Liver (tissue), 3 donors: ENCODE results near the gene UTF1.

Experiments
- ATF3 ChIP-seq: IDR thresholded peaks from 2 replicates; pipeline ENCODE4 v1.6.1; 2016; ENCODE audit warnings: antibody characterized with exemption
- CTCF ChIP-seq: fragments of 150-350 bp; IDR thresholded peaks from 2 replicates; pipeline ENCODE4 v1.5.1; 2017; ENCODE audit warnings: improper control_type of control experiment, low read depth, low read length; ENCODE audit not compliant: missing input control
- FOXA1 ChIP-seq: IDR thresholded peaks from 2 replicates; pipeline ENCODE4 v1.6.1; 2016; ENCODE audit warnings: antibody characterized with exemption
- HNF4G ChIP-seq: IDR thresholded peaks from 2 replicates; pipeline ENCODE4 v1.6.1; 2016; ENCODE audit warnings: antibody characterized with exemption
- MAX ChIP-seq: IDR thresholded peaks from 2 replicates; pipeline ENCODE4 v1.6.1; 2016; ENCODE audit warnings: antibody characterized with exemption
- RAD21 ChIP-seq, 2 donors: IDR thresholded peaks; 2 replicates each; pipeline ENCODE4 v1.6.1; 2016; ENCODE audit warnings: antibody characterized with exemption in 2 of 2, mild to moderate bottlenecking in 2 of 2
- REST ChIP-seq: IDR thresholded peaks from 2 replicates; pipeline ENCODE4 v1.6.1; 2016; ENCODE audit warnings: antibody characterized with exemption, mild to moderate bottlenecking
- SP1 ChIP-seq: IDR thresholded peaks from 2 replicates; pipeline ENCODE4 v1.6.1; 2018; ENCODE audit warnings: antibody characterized with exemption, mild to moderate bottlenecking
- TAF1 ChIP-seq: conservative IDR thresholded peaks from 2 replicates; pipeline ENCODE4 v1.6.1; 2016; ENCODE audit warnings: antibody characterized with exemption, mild to moderate bottlenecking
- YY1 ChIP-seq: IDR thresholded peaks from 2 replicates; pipeline ENCODE4 v1.6.1; 2016; ENCODE audit warnings: antibody characterized with exemption, mild to moderate bottlenecking
- donor health status: healthy.
- donor health status: healthy.

- no peak for TF ChIP-seq MAX
- TF ChIP-seq TAF1 = no peak
- TF ChIP-seq REST = no peak
- TF ChIP-seq CTCF = no peak
- no peak for TF ChIP-seq SP1
- no peak for TF ChIP-seq YY1
- no peak for TF ChIP-seq ATF3
- no peak for TF ChIP-seq FOXA1
- no peak for TF ChIP-seq RAD21 (IDR thresholded peaks at IDR 0.05)
- TF ChIP-seq HNF4G = no peak
Measured at GRCh38 chr10:133187906-133188681, 41.9 kb upstream of the UTF1 start.
